GM18505 (cell line): ENCODE data around the gene PPFIA3.
"Not testable (repeated sequence)": the region's sequence is repeated elsewhere in the genome, so short reads cannot be mapped to it uniquely, and the experiment has no call there.

Experiments
- ATAC-seq: cut with Tn5 transposase; IDR thresholded peaks from one replicate; pipeline ENCODE4 v1.9.1; 2021; ENCODE audit not compliant: unreplicated experiment
- POLR2A ChIP-seq: IDR thresholded peaks from 4 replicates; pipeline ENCODE4 v1.6.1; 2011; ENCODE audit warnings: borderline replicate concordance; ENCODE audit not compliant: insufficient read depth, insufficient read length; ENCODE audit errors: extremely low read depth

Gene PPFIA3

GRCh38 chr19:49145573-49146407 is 26.4 kb downstream of the PPFIA3 start:
- no peak for ATAC-seq
- no peak for TF ChIP-seq POLR2A

GRCh38 chr19:49146408-49146770 is 27.0 kb downstream of the PPFIA3 start:
- ATAC-seq = not testable (repeated sequence)

GRCh38 chr19:49148044-49148682 is 28.8 kb downstream of the PPFIA3 start:
- TF ChIP-seq POLR2A = no peak
- ATAC-seq = no peak

- TF ChIP-seq POLR2A = no peak
- ATAC-seq = no peak
Observed at GRCh38 chr19:49148784-49149651, 29.7 kb downstream of the PPFIA3 start.

GRCh38 chr19:49149652-49150105 is 30.3 kb downstream of the PPFIA3 start:
- TF ChIP-seq POLR2A = no peak
- ATAC-seq = no peak

GRCh38 chr19:49150106-49150943 is 31.0 kb downstream of the PPFIA3 start:
- ATAC-seq = no peak

GRCh38 chr19:49150944-49151243 is 31.6 kb downstream of the PPFIA3 start:
- no peak for ATAC-seq
- TF ChIP-seq POLR2A = no peak

More at GRCh38 chr19:49150106-49150943, 31.0 kb downstream of the PPFIA3 start:
- no peak for TF ChIP-seq POLR2A

GRCh38 chr19:49151267-49152118 is 32.1 kb downstream of the PPFIA3 start:
- ATAC-seq = no peak

GRCh38 chr19:49152119-49152550 is 32.8 kb downstream of the PPFIA3 start:
- TF ChIP-seq POLR2A = no peak
- no peak for ATAC-seq

More at GRCh38 chr19:49151267-49152118, 32.1 kb downstream of the PPFIA3 start:
- no peak for TF ChIP-seq POLR2A

- TF ChIP-seq POLR2A = no peak
- no peak for ATAC-seq
Observed at GRCh38 chr19:49153167-49153809, 33.9 kb downstream of the PPFIA3 start.

GRCh38 chr19:49154279-49154678 is 34.9 kb downstream of the PPFIA3 start:
- no peak for TF ChIP-seq POLR2A
- no peak for ATAC-seq

GRCh38 chr19:49155005-49155819 is 35.9 kb downstream of the PPFIA3 start, which contains the start of gene HRC:
Gene HRC (minus strand): TSS chr19:49155396. CDS start chr19:49155237, 159 bp downstream.
- no peak for ATAC-seq

More at GRCh38 chr19:49155005-49155819, 35.9 kb downstream of the PPFIA3 start, which contains the start of gene HRC:
- TF ChIP-seq POLR2A = no peak
